ENCODE results near the gene NELL1. TPM values are rescaled to one million over a fixed set of nuclear protein-coding genes. Genes with fewer than 3 reads are reported as not detected.

NELL1 gene
- total RNA-seq, 1 experiment from 2014 or later = 0.19 TPM

DNA sequence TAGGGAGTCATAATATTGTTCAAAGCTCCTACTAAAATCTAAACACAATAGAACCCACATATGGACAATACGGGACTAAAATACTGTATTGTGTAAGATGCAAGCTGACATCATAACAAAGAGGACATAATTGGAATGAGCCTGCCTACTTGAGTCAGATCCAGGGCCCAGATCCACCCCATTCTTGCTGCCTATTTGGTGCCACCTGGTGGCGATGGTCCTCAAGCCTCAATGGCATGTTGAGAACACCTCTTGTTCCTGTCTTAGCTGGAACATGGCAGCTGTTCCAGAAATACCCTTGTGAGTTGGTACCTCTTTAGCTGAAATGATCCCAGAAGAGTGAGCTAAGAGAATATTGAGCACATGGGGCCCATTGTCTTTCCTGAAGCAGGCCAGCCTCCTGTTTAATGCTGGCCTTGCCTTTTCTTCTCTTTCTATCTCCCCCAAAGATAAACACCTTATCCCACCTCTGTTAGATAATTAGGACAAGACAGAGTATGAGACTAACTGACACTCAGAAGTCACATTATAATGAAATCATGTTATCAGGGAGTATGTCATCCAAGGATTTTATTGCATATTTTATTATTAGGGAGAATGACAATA is 842.6 kb downstream of the NELL1 start:
- H3K4me2 ChIP-seq (ENCODE audit: low read depth, low read length, poor library complexity, severe bottlenecking) = no peak overlapping the region
- H3K9me3 ChIP-seq (ENCODE audit: low read length) = no peaks in the 10 kb centered on the region
- H2AFZ ChIP-seq (ENCODE audit: low read length) = 0 out of 2 replicates have a peak overlapping the region, but pooled peaks have one; percentile 62
- H3K9me2 ChIP-seq (replicated peaks; ENCODE audit: insufficient read depth, low read length) = no peaks in the 10 kb centered on the region
- no peaks in the 10 kb centered on the region for H4K20me1 ChIP-seq (ENCODE audit: insufficient read depth, low read depth, low read length)
- H3K27me3 ChIP-seq (ENCODE audit: low read length) = no peaks in the 10 kb centered on the region
- H3K9ac ChIP-seq (ENCODE audit: low read length) = no peak overlapping the region
- H3K4me1 ChIP-seq (ENCODE audit: low read length) = peaks cover 29% of the 10 kb centered on the region
- H3K4me3 ChIP-seq (ENCODE audit: low read length) = no peak overlapping the region
- peak; percentile 93 for DNase-seq
- H3K36me3 ChIP-seq (ENCODE audit: insufficient read depth, low read length) = no peaks in the 10 kb centered on the region
- H3K27ac ChIP-seq (ENCODE audit: low read length) = no peak overlapping the region
- no peaks in the 10 kb centered on the region for H3K79me2 ChIP-seq (ENCODE audit: low read length)

GRCh38 chr11:21514316-21514715 is 844.9 kb downstream of the NELL1 start:
- no peak overlapping the region for H3K27ac ChIP-seq (ENCODE audit: low read length)
- peaks cover 37% of the 10 kb centered on the region for H3K4me1 ChIP-seq (ENCODE audit: low read length)
- H3K27me3 ChIP-seq (ENCODE audit: low read length) = no peaks in the 10 kb centered on the region
- H3K9me2 ChIP-seq (replicated peaks; ENCODE audit: insufficient read depth, low read length) = no peaks in the 10 kb centered on the region
- H4K20me1 ChIP-seq (ENCODE audit: insufficient read depth, low read depth, low read length) = no peaks in the 10 kb centered on the region
- peak; percentile 73 for DNase-seq
- H3K79me2 ChIP-seq (ENCODE audit: low read length) = no peaks in the 10 kb centered on the region
- no peak overlapping the region for H3K9ac ChIP-seq (ENCODE audit: low read length)
- no peaks in the 10 kb centered on the region for H3K36me3 ChIP-seq (ENCODE audit: insufficient read depth, low read length)
- no peak overlapping the region for H3K4me2 ChIP-seq (ENCODE audit: low read depth, low read length, poor library complexity, severe bottlenecking)
- no peak overlapping the region; the same call in 1 of the 2 replicates for H2AFZ ChIP-seq (ENCODE audit: low read length)
- no peaks in the 10 kb centered on the region for H3K9me3 ChIP-seq (ENCODE audit: low read length)
- no peak overlapping the region for H3K4me3 ChIP-seq (ENCODE audit: low read length)

DNA sequence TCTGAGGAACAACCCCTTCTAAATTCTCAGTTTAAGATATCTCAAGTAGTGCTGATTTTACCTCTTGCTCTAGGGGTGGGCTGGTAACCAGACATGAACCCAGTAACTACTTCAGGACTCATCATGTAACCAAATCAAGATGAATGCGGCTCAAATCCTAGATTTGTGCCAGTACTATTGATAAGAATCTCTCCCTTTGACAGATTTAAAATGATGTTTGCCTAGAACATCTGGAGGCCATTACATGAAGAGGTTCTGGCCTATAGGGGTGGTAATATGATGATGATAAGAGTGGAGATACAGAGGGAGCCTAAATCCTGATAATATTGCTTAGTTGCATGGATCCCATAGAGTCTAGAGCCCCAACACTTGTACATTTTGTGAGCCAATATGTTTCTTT is 850.9 kb downstream of the NELL1 start:
- Histone ChIP-seq H3K27ac (ENCODE audit: low read length) (no peak overlapping the region), H2AFZ (ENCODE audit: low read length) (no peak overlapping the region), H3K9me3 (ENCODE audit: low read length) (no peaks in the 10 kb centered on the region), H3K4me3 (ENCODE audit: low read length) (no peak overlapping the region), H3K4me1 (ENCODE audit: low read length) (peaks cover 28% of the 10 kb centered on the region), H3K27me3 (ENCODE audit: low read length) (no peaks in the 10 kb centered on the region), H3K79me2 (ENCODE audit: low read length) (no peaks in the 10 kb centered on the region), H3K4me2 (ENCODE audit: low read depth, low read length, poor library complexity, severe bottlenecking) (no peak overlapping the region), H3K9ac (ENCODE audit: low read length) (no peak overlapping the region), H4K20me1 (ENCODE audit: insufficient read depth, low read depth, low read length) (no peaks in the 10 kb centered on the region), H3K9me2 (replicated peaks; ENCODE audit: insufficient read depth, low read length) (no peaks in the 10 kb centered on the region), H3K36me3 (ENCODE audit: insufficient read depth, low read length) (no peaks in the 10 kb centered on the region)
- no peak for DNase-seq

DNA sequence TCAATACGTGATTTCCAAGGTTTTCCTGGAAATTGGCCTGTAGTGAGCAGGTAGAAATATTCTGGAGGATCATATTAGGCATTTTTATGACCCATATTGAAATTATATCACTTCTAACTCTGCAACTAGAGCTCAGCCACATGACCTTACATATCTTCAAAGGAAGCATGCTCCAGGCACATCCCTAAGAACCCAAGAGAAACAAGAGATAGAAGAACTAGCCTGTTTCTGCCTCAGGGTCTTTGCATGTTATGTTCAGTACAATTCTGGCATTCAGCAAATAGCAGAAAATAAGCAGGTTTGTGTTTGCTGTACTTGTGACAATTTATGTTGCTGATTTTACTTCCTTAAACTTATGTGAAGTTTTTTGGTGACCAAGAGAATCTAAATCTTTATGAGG is 859.8 kb downstream of the NELL1 start:
- Histone ChIP-seq H3K4me3 (ENCODE audit: low read length) (no peak overlapping the region), H3K79me2 (ENCODE audit: low read length) (no peaks in the 10 kb centered on the region), H2AFZ (ENCODE audit: low read length) (no peak overlapping the region), H3K9me3 (ENCODE audit: low read length) (no peaks in the 10 kb centered on the region), H3K4me1 (ENCODE audit: low read length) (no peaks in the 10 kb centered on the region), H3K27me3 (ENCODE audit: low read length) (no peaks in the 10 kb centered on the region), H4K20me1 (ENCODE audit: insufficient read depth, low read depth, low read length) (no peaks in the 10 kb centered on the region), H3K9ac (ENCODE audit: low read length) (no peak overlapping the region), H3K36me3 (ENCODE audit: insufficient read depth, low read length) (no peaks in the 10 kb centered on the region), H3K27ac (ENCODE audit: low read length) (no peak overlapping the region), H3K9me2 (replicated peaks; ENCODE audit: insufficient read depth, low read length) (no peaks in the 10 kb centered on the region), H3K4me2 (ENCODE audit: low read depth, low read length, poor library complexity, severe bottlenecking) (no peak overlapping the region)
- DNase-seq = no peak

DNA sequence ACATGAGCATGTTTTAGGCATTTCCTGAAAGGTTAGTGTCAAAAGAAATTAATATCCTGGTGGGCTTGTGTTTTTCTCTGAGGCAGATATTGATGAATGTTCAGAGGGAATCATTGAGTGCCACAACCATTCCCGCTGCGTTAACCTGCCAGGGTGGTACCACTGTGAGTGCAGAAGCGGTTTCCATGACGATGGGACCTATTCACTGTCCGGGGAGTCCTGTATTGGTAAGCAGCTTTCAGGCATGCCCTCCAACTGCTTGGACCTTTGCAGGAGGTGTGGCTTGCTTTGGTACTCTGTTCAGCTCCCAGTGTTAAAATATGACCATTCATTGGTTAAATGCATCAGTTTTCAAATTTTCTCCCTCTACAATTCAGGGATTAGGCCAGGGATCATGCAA is 864.9 kb downstream of the NELL1 start:
- no peak overlapping the region for H3K27ac ChIP-seq (ENCODE audit: low read length)
- no peak overlapping the region for H3K9ac ChIP-seq (ENCODE audit: low read length)
- no peaks in the 10 kb centered on the region for H3K36me3 ChIP-seq (ENCODE audit: insufficient read depth, low read length)
- DNase-seq = no peak
- no peak overlapping the region for H2AFZ ChIP-seq (ENCODE audit: low read length)
- no peaks in the 10 kb centered on the region for H4K20me1 ChIP-seq (ENCODE audit: insufficient read depth, low read depth, low read length)
- peaks cover 3% of the 10 kb centered on the region; the same call in 1 of the 2 replicates for H3K27me3 ChIP-seq (ENCODE audit: low read length)
- no peaks in the 10 kb centered on the region for H3K9me3 ChIP-seq (ENCODE audit: low read length)
- no peaks in the 10 kb centered on the region for H3K79me2 ChIP-seq (ENCODE audit: low read length)
- H3K4me1 ChIP-seq (ENCODE audit: low read length) = no peaks in the 10 kb centered on the region
- H3K4me3 ChIP-seq (ENCODE audit: low read length) = no peak overlapping the region
- H3K4me2 ChIP-seq (ENCODE audit: low read depth, low read length, poor library complexity, severe bottlenecking) = no peak overlapping the region
- no peaks in the 10 kb centered on the region for H3K9me2 ChIP-seq (replicated peaks; ENCODE audit: insufficient read depth, low read length)

DNA sequence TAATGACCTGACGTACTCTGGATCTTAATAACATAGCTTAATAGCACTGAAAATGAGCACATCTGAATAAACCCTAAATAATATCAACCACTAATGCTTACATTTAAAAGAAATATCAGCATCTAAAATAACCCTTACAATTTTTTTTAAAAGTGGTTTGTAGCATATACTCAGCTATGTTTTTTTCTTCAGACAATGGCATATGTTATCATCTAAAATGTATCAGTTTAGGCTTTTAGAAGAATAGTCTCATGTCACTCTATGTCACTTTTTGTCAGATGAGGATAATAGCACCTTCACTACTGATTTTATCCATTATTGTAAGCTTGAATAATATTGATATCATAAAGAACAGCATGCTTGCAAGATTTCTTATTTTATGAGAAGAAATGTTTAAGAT is 868.6 kb downstream of the NELL1 start:
- H3K27me3 ChIP-seq (ENCODE audit: low read length) = peaks cover 3% of the 10 kb centered on the region; the same call in 1 of the 2 replicates
- no peak overlapping the region for H3K4me3 ChIP-seq (ENCODE audit: low read length)
- DNase-seq = no peak
- H3K4me2 ChIP-seq (ENCODE audit: low read depth, low read length, poor library complexity, severe bottlenecking) = no peak overlapping the region
- no peaks in the 10 kb centered on the region for H4K20me1 ChIP-seq (ENCODE audit: insufficient read depth, low read depth, low read length)
- no peak overlapping the region for H3K27ac ChIP-seq (ENCODE audit: low read length)
- H3K9me3 ChIP-seq (ENCODE audit: low read length) = no peaks in the 10 kb centered on the region
- no peaks in the 10 kb centered on the region for H3K36me3 ChIP-seq (ENCODE audit: insufficient read depth, low read length)
- H2AFZ ChIP-seq (ENCODE audit: low read length) = no peak overlapping the region
- no peaks in the 10 kb centered on the region for H3K79me2 ChIP-seq (ENCODE audit: low read length)
- H3K9me2 ChIP-seq (replicated peaks; ENCODE audit: insufficient read depth, low read length) = no peaks in the 10 kb centered on the region
- no peak overlapping the region for H3K9ac ChIP-seq (ENCODE audit: low read length)
- peaks cover 10% of the 10 kb centered on the region for H3K4me1 ChIP-seq (ENCODE audit: low read length)

GRCh38 chr11:21541187-21541751 is 871.9 kb downstream of the NELL1 start:
- Histone ChIP-seq H3K79me2 (ENCODE audit: low read length) (no peaks in the 10 kb centered on the region), H3K4me3 (ENCODE audit: low read length) (no peak overlapping the region), H4K20me1 (ENCODE audit: insufficient read depth, low read depth, low read length) (no peaks in the 10 kb centered on the region), H3K4me1 (ENCODE audit: low read length) (peaks cover 22% of the 10 kb centered on the region), H3K4me2 (ENCODE audit: low read depth, low read length, poor library complexity, severe bottlenecking) (no peak overlapping the region), H3K9me3 (ENCODE audit: low read length) (no peaks in the 10 kb centered on the region), H3K27ac (ENCODE audit: low read length) (no peak overlapping the region), H3K36me3 (ENCODE audit: insufficient read depth, low read length) (no peaks in the 10 kb centered on the region), H2AFZ (ENCODE audit: low read length) (no peak overlapping the region), H3K9me2 (replicated peaks; ENCODE audit: insufficient read depth, low read length) (no peaks in the 10 kb centered on the region), H3K27me3 (ENCODE audit: low read length) (peaks cover 3% of the 10 kb centered on the region; the same call in 1 of the 2 replicates), H3K9ac (ENCODE audit: low read length) (no peak overlapping the region)
- DNase-seq = no peak

GRCh38 chr11:21543901-21544300 is 874.5 kb downstream of the NELL1 start:
- no peaks in the 10 kb centered on the region for H3K9me2 ChIP-seq (replicated peaks; ENCODE audit: insufficient read depth, low read length)
- H3K27ac ChIP-seq (ENCODE audit: low read length) = no peak overlapping the region
- H3K4me2 ChIP-seq (ENCODE audit: low read depth, low read length, poor library complexity, severe bottlenecking) = no peak overlapping the region
- no peak overlapping the region for H3K9ac ChIP-seq (ENCODE audit: low read length)
- H3K79me2 ChIP-seq (ENCODE audit: low read length) = no peaks in the 10 kb centered on the region
- DNase-seq = no peak
- no peak overlapping the region for H2AFZ ChIP-seq (ENCODE audit: low read length)
- no peaks in the 10 kb centered on the region for H4K20me1 ChIP-seq (ENCODE audit: insufficient read depth, low read depth, low read length)
- no peak overlapping the region for H3K4me3 ChIP-seq (ENCODE audit: low read length)
- peaks cover 22% of the 10 kb centered on the region for H3K4me1 ChIP-seq (ENCODE audit: low read length)
- no peaks in the 10 kb centered on the region for H3K36me3 ChIP-seq (ENCODE audit: insufficient read depth, low read length)
- no peaks in the 10 kb centered on the region for H3K9me3 ChIP-seq (ENCODE audit: low read length)
- H3K27me3 ChIP-seq (ENCODE audit: low read length) = no peaks in the 10 kb centered on the region

Data from Karpas-422 (cell line).